Measurements from ENCODE around the gene FNDC1.

GRCh38 chr6:159267165-159267564 is 98.0 kb downstream of the FNDC1 start:
- TF ChIP-seq SP2 (CRISPR knock-in tag; IDR thresholded peaks at IDR 0.05) (no peak), UBTF (CRISPR knock-in tag; IDR thresholded peaks at IDR 0.05) (no peak), HES4 (CRISPR knock-in tag; IDR thresholded peaks at IDR 0.05; ENCODE audit: borderline replicate concordance) (no peak), ZNF746 (CRISPR knock-in tag; IDR thresholded peaks at IDR 0.05) (no peak), ZNF512 (CRISPR knock-in tag; IDR thresholded peaks at IDR 0.05) (no peak), PATZ1 (CRISPR knock-in tag; IDR thresholded peaks at IDR 0.05) (no peak), ZNF713 (CRISPR knock-in tag; IDR thresholded peaks at IDR 0.05) (no peak), CREM (IDR thresholded peaks at IDR 0.05) (no peak), CREM (CRISPR knock-in tag; IDR thresholded peaks at IDR 0.05) (no peak)
